Esophagus muscularis mucosa (tissue), 4 donors: ENCODE data around the gene GSG1L. TPM values are rescaled to one million over a fixed set of nuclear protein-coding genes. Genes with fewer than 3 reads are reported as not detected.

ENCODE experiments used
- DNase-seq: peaks from one replicate; pipeline ENCODE4 v3.0.0-alpha.2; 2017; ENCODE audit errors: extremely low spot score
- H3K27ac ChIP-seq, 4 donors: fragments of 200-600 bp; sonication (generic); replicated peaks in 1 of 4; 1 replicate in 3 of 4; 2 replicates in 1 of 4; pipeline ENCODE4 v1.5.1; 2016 to 2019; ENCODE audit warnings: mild to moderate bottlenecking in 1 of 4
- H3K27me3 ChIP-seq, 4 donors: fragments of 200-600 bp; sonication (generic); one replicate each; pipeline versions ENCODE4 v1.5.1 to v1.6.0; 2016 to 2019
- H3K36me3 ChIP-seq, 4 donors: fragments of 200-600 bp; sonication (generic); one replicate each; pipeline ENCODE4 v1.5.1; 2016 to 2019
- H3K4me1 ChIP-seq, 4 donors: fragments of 200-600 bp; sonication (generic); one replicate each; pipeline ENCODE4 v1.5.1; 2016 to 2019
- H3K4me3 ChIP-seq, 4 donors: fragments of 200-600 bp; sonication (generic); 1 replicate in 2 of 4; 2 replicates in 2 of 4; pipeline ENCODE4 v1.5.1; 2016 to 2019; ENCODE audit warnings: mild to moderate bottlenecking in 4 of 4, moderate library complexity in 1 of 4
- H3K9me3 ChIP-seq, 4 donors: fragments of 200-600 bp; sonication (generic); 1 replicate in 3 of 4; 2 replicates in 1 of 4; pipeline ENCODE4 v1.5.1; 2016 to 2019
- CTCF ChIP-seq, 3 experiments: fragments of 200-600 bp in 2 of 3; fragments of 450-650 bp in 1 of 3; sonication (generic) in 2 of 3; IDR thresholded peaks; one replicate each; pipeline ENCODE4 v1.5.1; 2017 to 2019; ENCODE audit warnings: antibody characterized with exemption in 3 of 3, mild to moderate bottlenecking in 2 of 3, moderate library complexity in 1 of 3
- EP300 ChIP-seq: sonication (generic); formaldehyde crosslinking; IDR thresholded peaks from one replicate; pipeline ENCODE4 v1.6.1; 2017; ENCODE audit warnings: antibody characterized with exemption
- POLR2A ChIP-seq: fragments of 450-650 bp; IDR thresholded peaks from one replicate; pipeline ENCODE4 v1.6.1; 2017; ENCODE audit warnings: antibody characterized with exemption, moderate library complexity, mild to moderate bottlenecking, low read depth
- POLR2AphosphoS5 ChIP-seq, 2 donors: sonication (generic); formaldehyde crosslinking; IDR thresholded peaks; one replicate each; pipeline ENCODE4 v1.6.1; 2017; ENCODE audit warnings: antibody characterized with exemption in 2 of 2
- WGBS: methylation state at CpG from one replicate; pipeline ENCODE4 v1.1.5; 2018; 5-methylcytosine and 5-hydroxymethylcytosine counted together
- intact Hi-C: fragments of 100-400 bp; cut with DNase I; formaldehyde crosslinking; loops from one replicate; pipeline ENCODE4 v1.15.1; 2023
- total RNA-seq, 4 donors: library from RNA; depleted of rRNA; stranded (reverse); fragments of >200 nt; gene quantifications; one replicate each; pipeline versions ENCODE4 v1.1.0 to v1.2.1, GENCODE V29; 2016

The GSG1L gene
- total RNA-seq, 4 donors from 2014 or later, result 0.19 to 0.83 TPM; not detected in 2

GRCh38 chr16:27799896-27800295, 263.6 kb downstream of the GSG1L start:
- Histone ChIP-seq H3K9me3 (no peaks in the 10 kb centered on the region), H3K36me3 (no peaks in the 10 kb centered on the region), H3K27ac (no peak overlapping the region), H3K4me3 (no peak overlapping the region), H3K27me3 (peaks cover 0 to 32% (median 0%) of the 10 kb centered on the region in 4 donors), H3K4me1 (no peaks in the 10 kb centered on the region)
- TF ChIP-seq CTCF (IDR thresholded peaks at IDR 0.05), result no peak
- TF ChIP-seq POLR2A, result no peak
- no peak for TF ChIP-seq POLR2AphosphoS5 (IDR thresholded peaks at IDR 0.05)
- no peak for TF ChIP-seq EP300
- WGBS, result 68% methylated on average over 8 of the region's 8 CpGs
- no peak for DNase-seq
- intact Hi-C loops, result no loop called here

- no peaks in the 10 kb centered on the region for H3K36me3 ChIP-seq
- H3K4me3 ChIP-seq, result no peak overlapping the region
- no peak overlapping the region for H3K27ac ChIP-seq
- TF ChIP-seq EP300, result no peak
- no peak for TF ChIP-seq POLR2AphosphoS5 (IDR thresholded peaks at IDR 0.05)
- TF ChIP-seq POLR2A, result no peak
- no peak for TF ChIP-seq CTCF (IDR thresholded peaks at IDR 0.05)
- intact Hi-C loops, result no loop called here
- H3K4me1 ChIP-seq, result no peaks in the 10 kb centered on the region
- 61% methylated on average over 5 of the region's 5 CpGs for WGBS
- H3K27me3 ChIP-seq, result peaks cover 0 to 19% (median 0%) of the 10 kb centered on the region in 4 donors
- no peaks in the 10 kb centered on the region for H3K9me3 ChIP-seq
- DNase-seq, result no peak
Observed at GRCh38 chr16:27798241-27798640, 265.3 kb downstream of the GSG1L start.

GRCh38 chr16:27795992-27796614, 267.4 kb downstream of the GSG1L start:
- TF ChIP-seq POLR2A (no peak), CTCF (IDR thresholded peaks at IDR 0.05) (no peak), POLR2AphosphoS5 (IDR thresholded peaks at IDR 0.05) (no peak), EP300 (no peak)
- intact Hi-C loops, result no loop called here
- Histone ChIP-seq H3K4me3 (no peak overlapping the region), H3K36me3 (no peaks in the 10 kb centered on the region), H3K4me1 (no peaks in the 10 kb centered on the region), H3K9me3 (no peaks in the 10 kb centered on the region), H3K27me3 (peaks cover 0 to 9% (median 0%) of the 10 kb centered on the region in 4 donors), H3K27ac (no peak overlapping the region)
- WGBS, result 82% methylated on average over 7 of the region's 11 CpGs
- DNase-seq, result no peak

GRCh38 chr16:27793249-27793622, 270.3 kb downstream of the GSG1L start:
- Histone ChIP-seq H3K36me3 (no peaks in the 10 kb centered on the region), H3K4me1 (no peaks in the 10 kb centered on the region), H3K4me3 (no peak overlapping the region), H3K27me3 (peaks cover 0 to 9% (median 0%) of the 10 kb centered on the region in 4 donors), H3K9me3 (no peaks in the 10 kb centered on the region), H3K27ac (no peak overlapping the region)
- DNase-seq, result no peak
- intact Hi-C loops, result no loop called here
- TF ChIP-seq POLR2A (no peak), CTCF (IDR thresholded peaks at IDR 0.05) (no peak), EP300 (no peak), POLR2AphosphoS5 (IDR thresholded peaks at IDR 0.05) (no peak)
